Activated T-helper 2 cell treated with anti-CD3 and anti-CD28 coated beads, Interferon-gamma antibody, Interleukin-2, Interleukin-4, amounts not matched to agents 10 μg/mL and 5 μg/mL and 100 μg/mL, durations not matched to agents 14 hours and 24 hours and 36 hours (primary cell): ENCODE results near the gene GDPGP1. TPM values are rescaled to one million over a fixed set of nuclear protein-coding genes. Genes with fewer than 3 reads are reported as not detected.

Experiments used
- DNase-seq: peaks from one replicate; pipeline ENCODE4 v3.0.0; 2021; ENCODE audit warnings: low spot score
- H3K27ac Mint-ChIP-seq: one replicate; pipeline ENCODE4 v1.8.0; 2021; ENCODE audit warnings: mixed read lengths
- H3K27me3 Mint-ChIP-seq: one replicate; pipeline ENCODE4 v1.8.0; 2021; ENCODE audit warnings: low read depth, mixed read lengths
- H3K36me3 Mint-ChIP-seq: one replicate; pipeline ENCODE4 v1.8.0; 2021; ENCODE audit warnings: low read depth, mixed read lengths
- H3K4me1 Mint-ChIP-seq: one replicate; pipeline ENCODE4 v1.8.0; 2021; ENCODE audit warnings: low read depth, mixed read lengths
- H3K4me3 Mint-ChIP-seq: one replicate; pipeline ENCODE4 v1.8.0; 2021; ENCODE audit warnings: low read depth, mild to moderate bottlenecking, moderate library complexity, mixed read lengths
- H3K9me3 Mint-ChIP-seq: one replicate; pipeline ENCODE4 v1.8.0; 2021; ENCODE audit warnings: mixed read lengths
- intact Hi-C: fragments of 100-400 bp; cut with micrococcal nuclease; formaldehyde crosslinking; loops from one replicate; pipeline ENCODE4 v1.15.1; 2023
- total RNA-seq: library from RNA; stranded (reverse); gene quantifications from 2 replicates; pipeline ENCODE4 v1.2.3, GENCODE V29; 2022

Gene GDPGP1
- total RNA-seq, 1 donor from 2014 or later, result 12.0 TPM

DNA sequence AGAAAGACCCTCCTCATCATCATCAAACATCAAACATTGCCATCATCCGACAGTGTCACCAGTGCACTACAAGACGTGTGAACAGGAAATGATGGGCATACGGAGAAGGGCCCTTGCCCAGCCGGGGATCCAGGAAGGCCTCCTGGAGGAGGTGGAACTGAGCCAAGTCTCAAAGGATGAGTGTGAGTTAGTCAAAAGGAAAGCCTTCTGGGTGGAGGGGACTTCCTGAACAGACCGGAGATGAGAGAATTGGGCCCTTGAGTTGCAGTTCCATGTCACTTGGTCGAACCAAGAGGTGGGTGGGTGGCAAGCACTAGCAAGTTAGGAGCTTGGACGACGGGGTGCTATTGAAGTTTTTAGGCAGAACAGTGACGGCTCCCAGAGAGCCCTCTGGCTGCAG, 24.4 kb upstream of the GDPGP1 start:
- peaks cover 18% of the 10 kb centered on the region for H3K4me1 Mint-ChIP-seq
- peaks cover 17% of the 10 kb centered on the region for H3K36me3 Mint-ChIP-seq
- H3K27ac Mint-ChIP-seq, result peak overlapping the region; percentile 80
- H3K4me3 Mint-ChIP-seq, result peak overlapping the region; percentile 10
- DNase-seq, result no peak
- H3K9me3 Mint-ChIP-seq, result no peaks in the 10 kb centered on the region
- intact Hi-C loops, result no loop called here
- no peaks in the 10 kb centered on the region for H3K27me3 Mint-ChIP-seq

- no peaks in the 10 kb centered on the region for H3K27me3 Mint-ChIP-seq
- peaks cover 20% of the 10 kb centered on the region for H3K36me3 Mint-ChIP-seq
- H3K27ac Mint-ChIP-seq, result no peak overlapping the region
- DNase-seq, result no peak
- H3K4me3 Mint-ChIP-seq, result no peak overlapping the region
- peaks cover 21% of the 10 kb centered on the region for H3K4me1 Mint-ChIP-seq
- intact Hi-C loops, result no loop called here
- no peaks in the 10 kb centered on the region for H3K9me3 Mint-ChIP-seq
Observed at GRCh38 chr15:90210593-90210992, 23.4 kb upstream of the GDPGP1 start.

- intact Hi-C loops, result no loop called here
- Mint-ChIP-seq H3K36me3 (peaks cover 17% of the 10 kb centered on the region), H3K9me3 (no peaks in the 10 kb centered on the region), H3K4me1 (peaks cover 21% of the 10 kb centered on the region), H3K4me3 (no peak overlapping the region), H3K27ac (no peak overlapping the region), H3K27me3 (no peaks in the 10 kb centered on the region)
- no peak for DNase-seq
Observed at GRCh38 chr15:90211009-90211408, 23.0 kb upstream of the GDPGP1 start.

GRCh38 chr15:90211440-90212143, 22.4 kb upstream of the GDPGP1 start:
- H3K9me3 Mint-ChIP-seq, result no peaks in the 10 kb centered on the region
- intact Hi-C loops, result no loop called here
- no peak overlapping the region for H3K27ac Mint-ChIP-seq
- H3K27me3 Mint-ChIP-seq, result no peaks in the 10 kb centered on the region
- H3K36me3 Mint-ChIP-seq, result peaks cover 17% of the 10 kb centered on the region
- no peak for DNase-seq
- H3K4me1 Mint-ChIP-seq, result peaks cover 22% of the 10 kb centered on the region
- H3K4me3 Mint-ChIP-seq, result no peak overlapping the region

DNA sequence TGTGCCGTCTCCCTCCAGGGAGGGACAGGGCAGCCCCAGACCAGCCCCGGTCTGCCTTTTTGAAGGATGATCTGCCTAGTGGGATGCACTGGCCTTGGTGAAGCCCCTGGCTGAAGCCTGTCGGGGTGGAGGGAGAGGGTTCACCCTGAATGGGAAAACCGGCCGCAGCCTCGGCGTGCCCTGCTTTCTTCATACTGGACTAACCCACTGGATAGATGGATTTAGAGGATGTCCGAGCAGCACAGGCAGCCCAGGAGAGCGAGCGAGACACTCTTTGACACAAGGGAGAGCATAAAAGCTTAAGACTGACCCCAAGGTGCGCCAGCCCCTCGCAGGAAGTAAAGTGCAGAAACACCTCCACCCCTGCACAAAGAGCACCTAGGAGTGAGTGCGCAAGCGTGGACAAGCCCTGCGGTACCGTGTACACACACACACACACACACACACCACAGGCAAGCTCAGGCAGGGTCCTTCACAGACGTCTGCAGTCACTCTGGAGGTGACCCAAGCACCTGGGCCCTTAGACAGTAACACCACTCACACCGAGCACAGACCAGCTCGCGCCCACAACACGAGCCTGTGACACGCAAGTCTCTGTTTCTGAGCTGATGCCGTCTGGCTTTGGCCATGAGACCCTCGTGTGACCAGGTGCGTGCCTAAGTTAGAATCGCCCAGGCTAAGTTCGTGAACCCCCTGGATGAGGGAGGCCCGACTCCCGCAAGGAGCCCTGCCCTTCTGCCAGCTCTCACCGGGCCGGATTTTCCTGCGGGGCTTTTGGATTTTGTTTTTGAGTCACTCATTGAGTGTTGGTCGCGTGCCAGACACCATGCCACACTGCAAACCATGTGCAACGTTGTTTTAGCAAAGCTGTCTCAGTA, 21.5 kb upstream of the GDPGP1 start:
- peaks cover 17% of the 10 kb centered on the region for H3K36me3 Mint-ChIP-seq
- H3K9me3 Mint-ChIP-seq, result no peaks in the 10 kb centered on the region

GRCh38 chr15:90213122-90213817, 20.7 kb upstream of the GDPGP1 start:
- no peak for DNase-seq
- H3K4me1 Mint-ChIP-seq, result peaks cover 19% of the 10 kb centered on the region
- no peaks in the 10 kb centered on the region for H3K9me3 Mint-ChIP-seq
- no peaks in the 10 kb centered on the region for H3K27me3 Mint-ChIP-seq
- H3K27ac Mint-ChIP-seq, result no peak overlapping the region
- peaks cover 17% of the 10 kb centered on the region for H3K36me3 Mint-ChIP-seq
- intact Hi-C loops, result no loop called here
- H3K4me3 Mint-ChIP-seq, result no peak overlapping the region

More for the DNA sequence above, 21.5 kb upstream of the GDPGP1 start:
- H3K27ac Mint-ChIP-seq, result no peak overlapping the region
- no peak overlapping the region for H3K4me3 Mint-ChIP-seq
- intact Hi-C loops, result no loop called here
- DNase-seq, result no peak
- H3K4me1 Mint-ChIP-seq, result peaks cover 19% of the 10 kb centered on the region
- no peaks in the 10 kb centered on the region for H3K27me3 Mint-ChIP-seq

GRCh38 chr15:90213818-90214204, 20.2 kb upstream of the GDPGP1 start:
- DNase-seq, result no peak
- intact Hi-C loops, result no loop called here
- H3K27ac Mint-ChIP-seq, result no peak overlapping the region
- H3K36me3 Mint-ChIP-seq, result peaks cover 18% of the 10 kb centered on the region
- peaks cover 21% of the 10 kb centered on the region for H3K4me1 Mint-ChIP-seq
- H3K4me3 Mint-ChIP-seq, result no peak overlapping the region
- no peaks in the 10 kb centered on the region for H3K9me3 Mint-ChIP-seq
- no peaks in the 10 kb centered on the region for H3K27me3 Mint-ChIP-seq

DNA sequence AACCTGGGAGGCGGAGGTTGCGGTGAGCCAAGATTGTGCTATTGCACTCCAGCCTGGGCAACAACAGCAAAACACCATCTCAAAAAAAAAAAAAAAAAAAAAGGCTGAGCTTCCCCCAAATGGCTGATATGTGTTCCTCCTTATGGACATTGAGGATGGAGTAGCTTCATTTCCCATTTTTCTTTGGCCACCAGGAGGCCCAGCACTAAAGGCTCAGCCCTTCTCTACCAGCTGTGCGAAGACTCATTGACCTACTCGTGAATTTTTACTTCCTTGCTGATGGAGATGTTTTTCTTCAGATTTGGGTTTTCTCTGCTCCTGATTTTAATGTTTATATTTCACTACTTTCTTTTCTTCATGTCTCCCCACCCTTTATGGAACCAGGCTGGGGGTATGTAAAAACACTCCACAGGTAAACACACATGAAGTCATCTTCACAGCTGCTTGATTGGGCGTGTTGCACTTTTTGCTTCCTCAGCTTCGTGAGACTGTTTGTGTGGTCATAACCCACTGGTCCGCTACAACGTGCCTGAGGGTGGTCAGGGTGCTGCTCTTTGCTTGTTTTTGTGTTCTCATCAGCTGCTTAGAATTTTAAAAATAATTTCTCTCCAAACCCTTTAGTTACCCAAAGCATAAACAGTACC, 19.3 kb upstream of the GDPGP1 start:
- Mint-ChIP-seq H3K27ac (no peak overlapping the region), H3K9me3 (no peaks in the 10 kb centered on the region), H3K36me3 (peaks cover 16% of the 10 kb centered on the region), H3K4me3 (no peak overlapping the region), H3K27me3 (no peaks in the 10 kb centered on the region), H3K4me1 (peaks cover 20% of the 10 kb centered on the region)
- intact Hi-C loops, result no loop called here
- DNase-seq, result no peak

GRCh38 chr15:90217671-90218394, 16.2 kb upstream of the GDPGP1 start:
- Mint-ChIP-seq H3K36me3 (peaks cover 17% of the 10 kb centered on the region), H3K27me3 (no peaks in the 10 kb centered on the region), H3K4me3 (no peak overlapping the region), H3K27ac (no peak overlapping the region), H3K4me1 (peaks cover 14% of the 10 kb centered on the region), H3K9me3 (no peaks in the 10 kb centered on the region)
- intact Hi-C loops, result no loop called here
- no peak for DNase-seq

DNA sequence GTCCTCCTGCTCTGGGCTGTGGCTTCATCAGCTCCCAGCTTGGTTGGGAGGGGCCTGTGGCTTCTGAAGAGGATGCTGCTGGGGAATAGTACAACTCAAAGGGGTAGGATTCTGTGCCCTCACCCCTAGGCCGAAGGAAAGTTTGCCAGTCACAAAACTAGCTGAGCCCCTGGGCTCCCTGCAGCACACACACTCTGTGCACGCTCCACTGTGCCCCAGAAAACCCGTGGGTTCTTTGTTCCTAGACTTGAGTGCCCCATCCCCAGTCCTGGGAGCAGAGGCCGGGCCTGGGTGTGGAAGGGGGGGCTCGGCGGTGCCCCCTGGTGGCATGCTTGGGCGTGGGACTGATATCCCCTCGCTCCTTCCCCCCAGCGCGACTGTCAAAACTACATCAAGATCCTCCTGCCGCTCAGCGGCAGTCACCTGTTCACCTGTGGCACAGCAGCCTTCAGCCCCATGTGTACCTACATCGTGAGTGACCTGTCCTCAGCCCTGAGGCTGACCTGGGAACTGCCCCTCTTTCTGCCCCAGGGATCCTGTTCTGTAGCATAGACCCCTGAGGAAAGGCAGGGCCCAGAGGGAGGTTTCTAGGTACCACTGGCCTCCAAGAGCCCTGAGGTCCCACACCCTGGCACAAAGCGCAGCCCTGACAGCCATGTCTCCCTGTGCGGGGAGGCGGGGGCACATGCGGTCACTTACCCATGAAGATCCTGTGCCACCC, 14.4 kb upstream of the GDPGP1 start:
- no peak for DNase-seq
- Mint-ChIP-seq H3K27me3 (no peaks in the 10 kb centered on the region), H3K27ac (no peak overlapping the region), H3K36me3 (peaks cover 14% of the 10 kb centered on the region), H3K4me3 (no peak overlapping the region), H3K4me1 (peaks cover 14% of the 10 kb centered on the region), H3K9me3 (no peaks in the 10 kb centered on the region)
- intact Hi-C loops, result loop anchor here (1.0 kb wide), 1 partner anchor 76 kb away; no protein-coding TSS in a partner anchor

GRCh38 chr15:90221246-90221900, 12.6 kb upstream of the GDPGP1 start:
- intact Hi-C loops, result no loop called here
- H3K27me3 Mint-ChIP-seq, result no peaks in the 10 kb centered on the region
- H3K27ac Mint-ChIP-seq, result no peak overlapping the region
- peaks cover 15% of the 10 kb centered on the region for H3K36me3 Mint-ChIP-seq
- no peaks in the 10 kb centered on the region for H3K9me3 Mint-ChIP-seq
- no peak overlapping the region for H3K4me3 Mint-ChIP-seq
- H3K4me1 Mint-ChIP-seq, result peaks cover 9% of the 10 kb centered on the region
- no peak for DNase-seq
